Nephron progenitor cell (in vitro differentiated cells): Measurements from ENCODE around the gene CD300LB.

Experiments used
- DNase-seq: peaks from one replicate; pipeline ENCODE4 v3.0.0; 2021
- H3K27ac Mint-ChIP-seq: 2 replicates; pipeline ENCODE4 v1.8.0; 2021; ENCODE audit warnings: mild to moderate bottlenecking, moderate library complexity, mixed read lengths
- H3K27me3 Mint-ChIP-seq: 2 replicates; pipeline ENCODE4 v1.8.0; 2021; ENCODE audit warnings: mild to moderate bottlenecking, low read depth, mixed read lengths; ENCODE audit not compliant: poor library complexity
- H3K36me3 Mint-ChIP-seq: 2 replicates; pipeline ENCODE4 v1.8.0; 2021; ENCODE audit warnings: low read depth, mixed read lengths
- H3K4me1 Mint-ChIP-seq: 2 replicates; pipeline ENCODE4 v1.8.0; 2021; ENCODE audit warnings: mixed read lengths
- H3K4me3 Mint-ChIP-seq: 2 replicates; pipeline ENCODE4 v1.8.0; 2021; ENCODE audit warnings: mild to moderate bottlenecking, moderate library complexity, mixed read lengths
- H3K9me3 Mint-ChIP-seq: 2 replicates; pipeline ENCODE4 v1.8.0; 2021; ENCODE audit warnings: mild to moderate bottlenecking, moderate library complexity, mixed read lengths
- TF ChIP-seq, protein P1 (sequence below): fragments of 200-600 bp; sonication (generic); IDR thresholded peaks from 2 replicates; pipeline ENCODE4 v1.5.0; 2021; ENCODE audit warnings: antibody characterized with exemption

Gene CD300LB

GRCh38 chr17:74571621-74572270, 40.5 kb upstream of the CD300LB start:
- Mint-ChIP-seq H3K27me3 (peaks cover 56% of the 10 kb centered on the region), H3K4me1 (no peaks in the 10 kb centered on the region), H3K36me3 (no peaks in the 10 kb centered on the region), H3K27ac (no peak overlapping the region), H3K4me3 (no peak overlapping the region), H3K9me3 (no peaks in the 10 kb centered on the region)
- TF ChIP-seq, protein P1, sequence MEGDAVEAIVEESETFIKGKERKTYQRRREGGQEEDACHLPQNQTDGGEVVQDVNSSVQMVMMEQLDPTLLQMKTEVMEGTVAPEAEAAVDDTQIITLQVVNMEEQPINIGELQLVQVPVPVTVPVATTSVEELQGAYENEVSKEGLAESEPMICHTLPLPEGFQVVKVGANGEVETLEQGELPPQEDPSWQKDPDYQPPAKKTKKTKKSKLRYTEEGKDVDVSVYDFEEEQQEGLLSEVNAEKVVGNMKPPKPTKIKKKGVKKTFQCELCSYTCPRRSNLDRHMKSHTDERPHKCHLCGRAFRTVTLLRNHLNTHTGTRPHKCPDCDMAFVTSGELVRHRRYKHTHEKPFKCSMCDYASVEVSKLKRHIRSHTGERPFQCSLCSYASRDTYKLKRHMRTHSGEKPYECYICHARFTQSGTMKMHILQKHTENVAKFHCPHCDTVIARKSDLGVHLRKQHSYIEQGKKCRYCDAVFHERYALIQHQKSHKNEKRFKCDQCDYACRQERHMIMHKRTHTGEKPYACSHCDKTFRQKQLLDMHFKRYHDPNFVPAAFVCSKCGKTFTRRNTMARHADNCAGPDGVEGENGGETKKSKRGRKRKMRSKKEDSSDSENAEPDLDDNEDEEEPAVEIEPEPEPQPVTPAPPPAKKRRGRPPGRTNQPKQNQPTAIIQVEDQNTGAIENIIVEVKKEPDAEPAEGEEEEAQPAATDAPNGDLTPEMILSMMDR, result no peak
- no peak for DNase-seq

DNA sequence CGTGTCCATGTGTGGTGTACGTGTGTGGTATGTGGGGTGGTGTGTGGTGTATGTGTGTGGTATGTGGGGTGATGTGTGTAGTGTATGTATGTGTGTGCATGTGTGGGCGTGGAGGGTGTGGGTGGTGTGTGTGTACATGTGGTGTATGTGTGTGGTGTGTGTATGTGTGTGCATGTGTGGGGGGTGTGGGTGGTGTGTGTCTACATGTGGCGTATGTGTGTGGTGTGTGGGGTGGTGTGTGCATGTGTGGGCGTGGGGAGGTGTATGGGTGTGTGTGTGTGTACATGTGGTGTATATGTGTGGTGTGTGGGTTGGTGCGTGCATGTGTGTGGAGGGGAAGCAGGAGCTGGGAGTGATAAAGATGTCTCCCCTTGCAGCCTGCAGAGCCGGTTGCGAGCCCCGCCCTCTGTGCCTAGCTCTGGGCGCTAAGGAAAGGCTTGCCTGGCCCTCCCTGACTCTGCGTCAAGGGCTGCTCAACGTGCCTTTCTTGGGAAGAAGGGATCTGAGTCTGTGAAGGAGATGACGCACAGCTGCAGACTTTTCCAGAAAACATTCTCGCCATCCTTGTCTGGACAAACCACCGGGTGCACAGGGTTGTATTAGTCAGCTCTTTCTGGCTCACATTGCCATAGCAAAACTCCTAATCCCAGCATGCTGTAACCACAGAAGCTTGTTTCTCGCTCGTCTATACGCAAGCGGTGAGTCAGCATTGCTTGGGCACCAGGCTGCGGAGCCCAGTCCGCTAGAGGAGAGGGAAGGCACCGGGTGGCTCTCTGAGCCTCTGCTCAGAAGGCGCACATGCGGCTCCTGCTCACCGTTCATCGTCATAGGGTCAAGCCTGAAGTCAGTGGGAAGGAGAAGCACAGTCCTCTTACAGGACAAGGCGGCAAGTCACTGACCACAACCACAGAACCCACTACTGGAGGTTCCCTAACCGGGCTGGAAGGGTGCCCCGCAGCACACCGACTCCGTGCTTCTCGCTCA, 38.0 kb upstream of the CD300LB start:
- H3K9me3 Mint-ChIP-seq, result no peaks in the 10 kb centered on the region
- TF ChIP-seq, protein P1, result no peak
- H3K36me3 Mint-ChIP-seq, result no peaks in the 10 kb centered on the region
- no peak for DNase-seq
- H3K27ac Mint-ChIP-seq, result peak overlapping the region; percentile 6
- H3K4me1 Mint-ChIP-seq, result no peaks in the 10 kb centered on the region
- H3K4me3 Mint-ChIP-seq, result no peak overlapping the region
- H3K27me3 Mint-ChIP-seq, result peaks cover 55% of the 10 kb centered on the region

DNA sequence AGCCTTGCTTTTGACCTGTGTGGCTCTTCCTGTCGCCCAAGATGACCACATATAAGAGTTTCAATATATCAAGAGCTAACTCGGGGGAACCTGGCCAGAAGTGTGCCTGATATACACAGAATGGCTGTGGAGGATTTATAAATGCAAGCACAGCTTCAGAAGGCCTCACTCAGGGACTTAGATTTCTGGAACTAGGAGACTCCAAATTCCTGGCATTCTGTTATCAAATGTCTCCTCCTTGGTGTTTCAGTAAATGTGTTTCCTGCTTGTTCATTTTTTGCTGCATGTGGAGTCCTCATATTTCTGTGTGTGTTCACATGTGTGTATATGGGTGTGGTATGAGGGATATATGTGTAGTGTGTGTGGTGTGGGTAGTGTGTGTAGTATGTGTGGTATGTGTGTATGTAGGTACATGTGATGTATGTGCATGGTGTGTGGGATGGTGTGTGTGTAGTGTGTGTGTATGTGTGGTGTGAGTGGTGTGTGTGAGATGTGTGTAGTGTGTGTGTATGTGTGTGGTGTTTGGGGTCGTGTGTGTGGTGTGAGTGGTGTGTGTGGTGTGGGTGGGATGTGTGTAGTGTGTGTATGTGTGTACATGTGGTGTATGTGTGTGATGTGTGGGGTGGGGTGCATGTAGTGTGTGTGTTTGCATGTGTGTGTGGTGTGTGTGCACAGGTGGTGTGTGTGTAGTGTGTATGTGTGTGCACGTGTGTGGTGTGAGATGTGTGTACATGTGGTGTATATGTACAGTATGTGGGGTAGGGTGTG, 37.0 kb upstream of the CD300LB start:
- no peaks in the 10 kb centered on the region for H3K9me3 Mint-ChIP-seq
- TF ChIP-seq, protein P1, result no peak
- H3K27ac Mint-ChIP-seq, result peak overlapping the region; percentile 6
- no peaks in the 10 kb centered on the region for H3K36me3 Mint-ChIP-seq
- H3K4me1 Mint-ChIP-seq, result no peaks in the 10 kb centered on the region
- H3K4me3 Mint-ChIP-seq, result no peak overlapping the region
- DNase-seq, result no peak
- peaks cover 49% of the 10 kb centered on the region for H3K27me3 Mint-ChIP-seq

DNA sequence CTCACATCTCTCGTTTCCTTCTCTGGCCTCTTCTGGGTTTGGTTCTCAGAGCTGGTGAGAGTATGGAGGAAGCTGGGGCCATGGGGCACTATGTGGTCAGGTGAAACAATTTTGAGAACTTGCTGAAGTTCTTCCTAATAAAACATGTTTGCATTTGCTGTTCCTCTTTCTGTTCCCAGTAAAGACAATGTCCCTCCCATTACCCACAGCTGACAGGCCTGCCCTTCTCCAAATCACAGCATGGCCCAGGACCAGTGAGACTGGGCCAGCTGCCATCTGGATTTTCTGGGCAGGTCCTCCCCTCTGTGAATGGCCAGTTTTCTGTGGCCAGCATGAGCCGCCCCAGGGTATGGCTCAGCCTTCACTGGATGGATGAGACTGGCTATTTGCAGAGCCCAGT, 36.1 kb upstream of the CD300LB start, which contains the start of gene CD300H:
TSS of gene CD300H (minus strand) at position 113 of the 400 bp plus-strand sequence.
- Mint-ChIP-seq H3K4me1 (no peaks in the 10 kb centered on the region), H3K27me3 (peaks cover 41% of the 10 kb centered on the region), H3K36me3 (no peaks in the 10 kb centered on the region), H3K27ac (no peak within 1 kb of the TSS), H3K4me3 (no peak within 1 kb of the TSS), H3K9me3 (no peaks in the 10 kb centered on the region)
- DNase-seq, result no peak
- TF ChIP-seq, protein P1, result no peak

DNA sequence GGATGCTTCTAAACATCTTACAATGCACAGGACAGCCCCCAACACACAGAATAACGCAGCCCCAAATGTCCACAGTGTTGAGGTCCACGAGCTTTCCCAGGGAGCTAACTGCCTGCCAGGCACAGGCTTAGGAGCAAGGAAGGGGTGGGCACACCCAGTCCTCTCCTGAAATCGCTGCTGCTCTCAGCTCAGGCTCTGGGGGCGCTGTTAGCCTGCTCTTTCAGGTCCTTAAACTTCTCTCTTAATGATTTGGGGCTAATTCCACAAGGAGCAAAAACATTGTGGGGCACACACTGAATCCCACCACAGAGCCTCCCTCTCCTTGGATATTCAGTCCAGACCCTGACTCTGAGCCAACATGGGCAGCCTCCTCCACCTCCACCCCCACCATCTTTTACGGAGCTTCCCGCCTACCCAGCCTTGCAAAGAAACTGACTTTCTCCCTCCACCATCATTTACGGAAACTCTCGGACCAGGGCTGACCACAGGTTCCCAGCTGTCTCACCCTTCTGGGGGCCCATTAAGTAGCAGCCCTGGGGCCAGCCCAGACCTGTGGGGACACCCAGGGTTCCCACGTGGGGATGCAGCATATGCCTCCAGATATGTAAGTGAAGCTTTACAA, 35.0 kb upstream of the CD300LB start:
- H3K9me3 Mint-ChIP-seq, result no peaks in the 10 kb centered on the region
- no peaks in the 10 kb centered on the region for H3K36me3 Mint-ChIP-seq
- TF ChIP-seq, protein P1, result peak; percentile 62
- no peak overlapping the region for H3K27ac Mint-ChIP-seq
- peak; percentile 59 for DNase-seq
- H3K4me1 Mint-ChIP-seq, result no peaks in the 10 kb centered on the region
- peaks cover 38% of the 10 kb centered on the region for H3K27me3 Mint-ChIP-seq
- no peak overlapping the region for H3K4me3 Mint-ChIP-seq
